Effector memory CD8-positive, alpha-beta T cell (primary cell): ENCODE results near the gene HOOK2.
"Not testable (repeated sequence)": the region's sequence is repeated elsewhere in the genome, so short reads cannot be mapped to it uniquely, and the experiment has no call there.

ENCODE experiments used
- ATAC-seq: fragments of 150-1000 bp; cut with Tn5 transposase; replicated peaks from 2 replicates; pipeline ENCODE4 v1.10.0; 2021; ENCODE audit warnings: mild to moderate bottlenecking, moderate library complexity
- DNase-seq, 3 experiments: peaks; one replicate each; pipeline ENCODE4 v3.0.0; 2021
- H3K27ac Mint-ChIP-seq, 2 donors: one replicate each; pipeline ENCODE4 v1.8.0; 2022; ENCODE audit warnings: mild to moderate bottlenecking in 2 of 2, mixed read lengths in 2 of 2, moderate library complexity in 2 of 2
- H3K27me3 Mint-ChIP-seq, 2 donors: one replicate each; pipeline ENCODE4 v1.8.0; 2022; ENCODE audit warnings: mixed read lengths in 2 of 2
- H3K36me3 Mint-ChIP-seq: one replicate; pipeline ENCODE4 v1.8.0; 2022; ENCODE audit warnings: mild to moderate bottlenecking, moderate library complexity, mixed read lengths; ENCODE audit not compliant: insufficient read depth
- H3K4me1 Mint-ChIP-seq, 2 donors: one replicate each; pipeline ENCODE4 v1.8.0; 2022; ENCODE audit warnings: low read depth in 2 of 2, mixed read lengths in 2 of 2
- H3K4me3 Mint-ChIP-seq, 2 donors: one replicate each; pipeline ENCODE4 v1.8.0; 2022; ENCODE audit warnings: mild to moderate bottlenecking in 2 of 2, mixed read lengths in 2 of 2, moderate library complexity in 2 of 2
- H3K9me3 Mint-ChIP-seq, 2 donors: one replicate each; pipeline ENCODE4 v1.8.0; 2022; ENCODE audit warnings: mixed read lengths in 2 of 2

Gene HOOK2

DNA sequence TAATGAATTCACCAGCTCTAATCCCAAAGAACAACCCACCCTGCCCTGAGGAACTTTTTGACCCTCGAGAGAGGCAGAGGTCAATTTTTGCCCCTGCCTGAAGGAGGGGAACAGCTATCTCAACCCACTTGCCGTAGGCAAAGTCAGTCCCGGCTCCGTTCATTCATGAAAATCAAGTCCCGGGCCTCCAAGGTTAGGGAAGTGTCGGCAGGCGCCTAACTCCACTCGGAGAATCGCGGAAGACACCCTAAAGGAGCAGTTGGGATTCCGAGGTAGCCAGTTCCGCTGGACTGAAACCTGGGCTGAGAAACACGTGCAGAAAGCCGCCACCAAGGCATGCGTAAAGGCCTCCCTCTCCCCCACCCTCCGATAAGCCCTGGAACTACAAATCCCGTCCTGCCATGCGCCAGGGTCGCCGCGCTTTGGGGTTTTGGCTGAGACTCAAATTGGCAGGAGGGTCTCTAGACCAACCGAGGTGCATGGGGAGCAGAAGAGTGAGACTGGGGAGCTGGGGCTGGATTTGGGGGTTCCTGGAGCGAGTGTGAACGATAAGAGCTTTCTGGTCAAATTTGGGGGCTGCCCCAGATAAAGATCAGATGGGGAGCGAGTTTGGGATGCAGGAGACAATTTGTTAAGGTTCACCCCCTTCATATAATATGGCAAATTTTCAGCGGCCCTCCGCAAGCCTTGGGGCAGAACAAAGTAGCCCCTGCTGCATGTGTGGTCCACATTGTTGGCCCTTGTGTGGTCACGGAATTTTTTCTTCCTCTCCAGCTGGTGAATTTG is 51.5 kb downstream of the HOOK2 start, which contains the start of gene TNPO2:
Gene TNPO2, minus strand, starts transcription at position 292 of the 786 bp plus-strand sequence. CDS start 2,955 bp downstream, outside the sequence.
- no peaks in the 10 kb centered on the region for H3K27me3 Mint-ChIP-seq
- H3K4me3 Mint-ChIP-seq, result peak within 1 kb of the TSS; percentile 94 to 96
- H3K27ac Mint-ChIP-seq, result peak within 1 kb of the TSS; percentile 90 to 93
- DNase-seq (peak; percentile 27 to 47 (median 35)), ATAC-seq (peak; percentile 16)
- H3K9me3 Mint-ChIP-seq, result no peaks in the 10 kb centered on the region
- peaks cover 43% of the 10 kb centered on the region for H3K36me3 Mint-ChIP-seq
- peaks cover 31 to 36% of the 10 kb centered on the region in 2 donors for H3K4me1 Mint-ChIP-seq

DNA sequence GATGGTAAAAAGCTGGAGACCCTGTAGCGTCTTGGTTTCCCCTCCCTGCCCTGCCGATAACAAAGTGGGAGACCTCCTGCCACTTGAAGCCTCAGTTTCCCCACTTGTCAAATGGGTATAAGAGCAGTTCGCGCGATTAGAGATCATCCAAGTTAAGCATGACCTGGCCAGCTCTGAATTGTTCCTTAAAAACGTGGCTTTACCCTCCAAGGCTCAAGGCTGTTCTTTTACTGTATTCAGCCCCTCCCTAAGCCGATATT is 52.0 kb downstream of the HOOK2 start:
- peaks cover 34 to 36% of the 10 kb centered on the region in 2 donors for H3K4me1 Mint-ChIP-seq
- peaks cover 43% of the 10 kb centered on the region for H3K36me3 Mint-ChIP-seq
- ATAC-seq, result no peak
- H3K27me3 Mint-ChIP-seq, result no peaks in the 10 kb centered on the region
- H3K4me3 Mint-ChIP-seq, result peak overlapping the region; percentile 94 to 96
- H3K9me3 Mint-ChIP-seq, result no peaks in the 10 kb centered on the region
- H3K27ac Mint-ChIP-seq, result peak overlapping the region; percentile 90 to 93
- DNase-seq, result no peak

GRCh38 chr19:12722566-12723380 is 52.6 kb downstream of the HOOK2 start:
- ATAC-seq, result peak; percentile 93
- peaks cover 34 to 36% of the 10 kb centered on the region in 2 donors for H3K4me1 Mint-ChIP-seq
- H3K36me3 Mint-ChIP-seq, result peaks cover 43% of the 10 kb centered on the region
- no peaks in the 10 kb centered on the region for H3K27me3 Mint-ChIP-seq
- peak overlapping the region; percentile 90 to 93 for H3K27ac Mint-ChIP-seq
- peak; percentile 83 to 92 (median 87) for DNase-seq
- peak overlapping the region; percentile 94 to 96 for H3K4me3 Mint-ChIP-seq
- H3K9me3 Mint-ChIP-seq, result no peaks in the 10 kb centered on the region

DNA sequence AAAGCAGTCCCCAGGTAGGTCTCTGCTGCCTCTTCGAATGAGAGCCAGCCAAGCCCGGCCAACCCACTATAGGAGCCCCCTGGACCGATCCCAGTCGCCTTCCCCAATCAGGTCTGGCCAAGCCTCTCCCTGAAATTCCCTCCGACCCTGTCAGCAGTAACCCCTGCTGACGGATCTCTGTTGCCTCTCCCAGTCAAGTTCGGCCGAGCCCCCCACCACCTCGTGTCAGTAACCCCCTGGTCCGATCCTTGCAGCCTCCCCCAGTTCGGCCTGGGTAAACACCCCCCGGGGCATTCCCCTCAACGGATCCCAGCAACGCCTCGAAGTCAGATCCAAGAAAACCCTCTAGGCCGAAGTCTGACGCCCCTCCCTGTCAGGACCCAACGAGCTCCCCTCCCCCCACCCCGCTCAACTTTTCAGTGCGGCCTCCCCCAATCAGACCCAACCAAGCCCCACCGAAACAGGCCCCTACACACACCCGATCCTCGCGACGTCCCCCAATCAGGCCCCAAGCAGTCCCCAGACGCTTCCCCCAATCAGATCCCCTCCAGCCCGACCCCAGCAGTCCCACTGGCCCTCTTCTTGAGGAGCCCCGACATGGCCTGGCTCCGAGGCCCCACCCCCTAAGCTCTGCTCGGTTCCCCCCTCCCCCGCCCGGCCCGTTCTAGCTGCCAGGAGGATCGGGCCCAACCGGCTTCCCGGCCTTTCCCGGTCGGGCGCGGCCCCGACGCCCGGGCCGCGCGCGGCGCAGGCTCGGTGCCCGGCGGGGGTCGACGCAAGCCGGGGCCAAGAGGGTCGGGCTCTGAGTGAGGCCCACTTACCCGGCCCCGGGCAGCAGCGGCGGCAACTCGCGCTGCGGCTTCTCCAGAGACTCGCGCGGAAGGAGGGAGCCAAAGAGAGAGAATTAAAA is 53.4 kb downstream of the HOOK2 start:
- peak overlapping the region; percentile 94 to 96 for H3K4me3 Mint-ChIP-seq
- H3K36me3 Mint-ChIP-seq, result peaks cover 43% of the 10 kb centered on the region
- H3K9me3 Mint-ChIP-seq, result no peaks in the 10 kb centered on the region
- DNase-seq (peak; percentile 22 to 33 (median 28)), ATAC-seq (peak; percentile 47)
- peak overlapping the region; percentile 79 to 93 for H3K27ac Mint-ChIP-seq
- peaks cover 34 to 36% of the 10 kb centered on the region in 2 donors for H3K4me1 Mint-ChIP-seq
- H3K27me3 Mint-ChIP-seq, result no peaks in the 10 kb centered on the region

- DNase-seq (no peak), ATAC-seq (no peak)
- Mint-ChIP-seq H3K27ac (peak overlapping the region; percentile 79 to 93), H3K9me3 (no peaks in the 10 kb centered on the region), H3K36me3 (peaks cover 45% of the 10 kb centered on the region), H3K4me3 (peak overlapping the region; percentile 94 to 96), H3K27me3 (no peaks in the 10 kb centered on the region), H3K4me1 (peaks cover 34 to 36% of the 10 kb centered on the region in 2 donors)
Measured at GRCh38 chr19:12720851-12721655, 54.3 kb downstream of the HOOK2 start.

GRCh38 chr19:12720296-12720695 is 55.1 kb downstream of the HOOK2 start:
- Mint-ChIP-seq H3K9me3 (no peaks in the 10 kb centered on the region), H3K36me3 (peaks cover 47% of the 10 kb centered on the region), H3K4me1 (peaks cover 34 to 36% of the 10 kb centered on the region in 2 donors), H3K27ac (peak overlapping the region; percentile 24 to 93), H3K4me3 (peak overlapping the region; percentile 94 to 96), H3K27me3 (no peaks in the 10 kb centered on the region)
- no peak for DNase-seq
- no peak for ATAC-seq

DNA sequence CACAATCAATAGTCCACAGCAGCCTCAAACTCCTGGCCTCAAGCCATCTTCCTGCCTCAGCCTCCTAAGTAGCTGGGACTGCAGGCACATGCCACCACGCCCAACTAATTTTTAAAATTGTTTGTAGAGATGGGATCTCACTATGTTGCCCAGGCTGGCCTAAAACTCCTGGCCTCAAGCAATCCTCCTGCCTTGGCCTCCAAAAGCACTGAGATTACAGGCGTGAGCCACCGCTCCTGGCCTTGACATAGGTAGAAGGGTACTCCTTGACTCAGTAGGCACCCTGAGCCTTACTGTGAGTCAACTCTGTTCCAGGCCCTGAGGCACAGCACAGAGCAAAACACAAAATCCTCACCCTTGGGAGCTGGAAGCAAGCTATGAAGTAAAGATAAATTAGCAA is 59.4 kb downstream of the HOOK2 start:
- no peaks in the 10 kb centered on the region for H3K9me3 Mint-ChIP-seq
- H3K27ac Mint-ChIP-seq, result no peak overlapping the region
- H3K36me3 Mint-ChIP-seq, result peaks cover 56% of the 10 kb centered on the region

GRCh38 chr19:12715102-12715501 is 60.2 kb downstream of the HOOK2 start:
- no peak for DNase-seq
- H3K27ac Mint-ChIP-seq, result no peak overlapping the region
- no peak overlapping the region for H3K4me3 Mint-ChIP-seq

More for the DNA sequence above, 59.4 kb downstream of the HOOK2 start:
- ATAC-seq (no peak), DNase-seq (no peak)
- Mint-ChIP-seq H3K4me3 (no peak overlapping the region), H3K27me3 (no peaks in the 10 kb centered on the region), H3K4me1 (peaks cover 8 to 12% of the 10 kb centered on the region in 2 donors)

DNA sequence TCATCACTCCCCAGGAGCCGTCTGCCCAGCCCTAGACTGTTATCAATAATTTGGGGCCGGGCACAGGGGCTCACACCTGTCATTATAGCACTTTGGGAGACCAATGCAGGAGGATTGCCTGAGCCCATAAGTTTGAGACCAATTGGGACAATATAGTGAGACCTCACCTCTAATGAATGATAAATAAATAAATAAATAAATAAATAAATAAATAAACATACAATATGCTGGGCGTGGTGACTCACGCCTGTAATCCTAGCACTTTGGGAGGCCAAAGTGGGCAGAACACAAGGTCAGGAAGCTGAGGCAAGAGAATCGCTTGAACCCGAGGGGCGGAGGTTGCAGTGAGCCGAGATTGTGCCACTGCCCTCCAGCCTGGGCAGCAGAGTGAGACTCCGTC is 62.0 kb downstream of the HOOK2 start:
- H3K36me3 Mint-ChIP-seq, result peaks cover 57% of the 10 kb centered on the region
- ATAC-seq, DNase-seq, H3K27me3 Mint-ChIP-seq, H3K27ac Mint-ChIP-seq, H3K9me3 Mint-ChIP-seq, H3K4me3 Mint-ChIP-seq, H3K4me1 Mint-ChIP-seq: not testable (repeated sequence)

More at GRCh38 chr19:12715102-12715501, 60.2 kb downstream of the HOOK2 start:
- Mint-ChIP-seq H3K36me3 (peaks cover 57% of the 10 kb centered on the region), H3K4me1 (peaks cover 5% of the 10 kb centered on the region in 2 donors), H3K9me3 (no peaks in the 10 kb centered on the region), H3K27me3 (no peaks in the 10 kb centered on the region)
- ATAC-seq, result no peak
